ENCODE data around the gene LRRK1.

The LRRK1 gene

GRCh38 chr15:101013769-101014675 lies 94.9 kb downstream of the LRRK1 start:
- no peak for FAIRE-seq
- no peak for DNase-seq (ENCODE audit: insufficient read length)
- TF ChIP-seq POLR2AphosphoS5 (IDR thresholded peaks at IDR 0.05; ENCODE audit: low read depth, low read length): no peak
- no peak for TF ChIP-seq POLR2A (IDR thresholded peaks at IDR 0.05; ENCODE audit: low read depth, low read length)
- no peak for TF ChIP-seq TAF1 (IDR thresholded peaks at IDR 0.05; ENCODE audit: borderline replicate concordance, low read depth, low read length)

- FAIRE-seq (peak; percentile 87), DNase-seq (ENCODE audit: insufficient read length) (peak; percentile 64)
- no peak for TF ChIP-seq POLR2A (IDR thresholded peaks at IDR 0.05; ENCODE audit: low read depth, low read length)
- no peak for TF ChIP-seq POLR2AphosphoS5 (IDR thresholded peaks at IDR 0.05; ENCODE audit: low read depth, low read length)
- no peak for TF ChIP-seq TAF1 (IDR thresholded peaks at IDR 0.05; ENCODE audit: borderline replicate concordance, low read depth, low read length)
These were observed 96.0 kb downstream of the LRRK1 start for GRCh38 chr15:101014921-101015841.

GRCh38 chr15:101016581-101016980 lies 97.4 kb downstream of the LRRK1 start:
- DNase-seq (ENCODE audit: insufficient read length) (no peak), FAIRE-seq (no peak)
- TF ChIP-seq POLR2A (IDR thresholded peaks at IDR 0.05; ENCODE audit: low read depth, low read length) (no peak), POLR2AphosphoS5 (IDR thresholded peaks at IDR 0.05; ENCODE audit: low read depth, low read length) (no peak), TAF1 (IDR thresholded peaks at IDR 0.05; ENCODE audit: borderline replicate concordance, low read depth, low read length) (no peak)

GRCh38 chr15:101017093-101017754 lies 98.1 kb downstream of the LRRK1 start:
- TF ChIP-seq TAF1 (IDR thresholded peaks at IDR 0.05; ENCODE audit: borderline replicate concordance, low read depth, low read length) (no peak), POLR2A (IDR thresholded peaks at IDR 0.05; ENCODE audit: low read depth, low read length) (no peak), POLR2AphosphoS5 (IDR thresholded peaks at IDR 0.05; ENCODE audit: low read depth, low read length) (no peak)
- FAIRE-seq: no peak
- no peak for DNase-seq (ENCODE audit: insufficient read length)

GRCh38 chr15:101018016-101018415 lies 98.9 kb downstream of the LRRK1 start:
- no peak for DNase-seq (ENCODE audit: insufficient read length)
- TF ChIP-seq POLR2A (IDR thresholded peaks at IDR 0.05; ENCODE audit: low read depth, low read length) (no peak), TAF1 (IDR thresholded peaks at IDR 0.05; ENCODE audit: borderline replicate concordance, low read depth, low read length) (no peak), POLR2AphosphoS5 (IDR thresholded peaks at IDR 0.05; ENCODE audit: low read depth, low read length) (no peak)
- no peak for FAIRE-seq

- TF ChIP-seq POLR2AphosphoS5 (IDR thresholded peaks at IDR 0.05; ENCODE audit: low read depth, low read length) (no peak), TAF1 (IDR thresholded peaks at IDR 0.05; ENCODE audit: borderline replicate concordance, low read depth, low read length) (no peak), POLR2A (IDR thresholded peaks at IDR 0.05; ENCODE audit: low read depth, low read length) (no peak)
- DNase-seq (ENCODE audit: insufficient read length) (no peak), FAIRE-seq (no peak)
These were observed 99.3 kb downstream of the LRRK1 start for GRCh38 chr15:101018450-101018849.

GRCh38 chr15:101019366-101019896 lies 100.3 kb downstream of the LRRK1 start:
- DNase-seq (ENCODE audit: insufficient read length) (no peak), FAIRE-seq (no peak)
- no peak for TF ChIP-seq POLR2AphosphoS5 (IDR thresholded peaks at IDR 0.05; ENCODE audit: low read depth, low read length)
- no peak for TF ChIP-seq POLR2A (IDR thresholded peaks at IDR 0.05; ENCODE audit: low read depth, low read length)
- TF ChIP-seq TAF1 (IDR thresholded peaks at IDR 0.05; ENCODE audit: borderline replicate concordance, low read depth, low read length): no peak

GRCh38 chr15:101020451-101020850 lies 101.3 kb downstream of the LRRK1 start:
- TF ChIP-seq POLR2A (IDR thresholded peaks at IDR 0.05; ENCODE audit: low read depth, low read length): no peak
- no peak for TF ChIP-seq TAF1 (IDR thresholded peaks at IDR 0.05; ENCODE audit: borderline replicate concordance, low read depth, low read length)
- no peak for TF ChIP-seq POLR2AphosphoS5 (IDR thresholded peaks at IDR 0.05; ENCODE audit: low read depth, low read length)

GRCh38 chr15:101020945-101021344 lies 101.8 kb downstream of the LRRK1 start:
- FAIRE-seq (no peak), DNase-seq (ENCODE audit: insufficient read length) (no peak)
- no peak for TF ChIP-seq POLR2A (IDR thresholded peaks at IDR 0.05; ENCODE audit: low read depth, low read length)
- TF ChIP-seq TAF1 (IDR thresholded peaks at IDR 0.05; ENCODE audit: borderline replicate concordance, low read depth, low read length): no peak
- TF ChIP-seq POLR2AphosphoS5 (IDR thresholded peaks at IDR 0.05; ENCODE audit: low read depth, low read length): no peak

More at GRCh38 chr15:101020451-101020850, 101.3 kb downstream of the LRRK1 start:
- DNase-seq (ENCODE audit: insufficient read length) (no peak), FAIRE-seq (no peak)

- TF ChIP-seq POLR2A (IDR thresholded peaks at IDR 0.05; ENCODE audit: low read depth, low read length) (no peak), TAF1 (IDR thresholded peaks at IDR 0.05; ENCODE audit: borderline replicate concordance, low read depth, low read length) (no peak), POLR2AphosphoS5 (IDR thresholded peaks at IDR 0.05; ENCODE audit: low read depth, low read length) (no peak)
- FAIRE-seq: no peak
- DNase-seq (ENCODE audit: insufficient read length): no peak
These were observed 103.1 kb downstream of the LRRK1 start for GRCh38 chr15:101022306-101022705.
